Neural cell (in vitro differentiated cells): ENCODE measurements around the gene RAB34. TPM values are rescaled to one million over a fixed set of nuclear protein-coding genes. Genes with fewer than 3 reads are reported as not detected.

ENCODE experiments used
- H2AFZ ChIP-seq: fragments of 200-600, 300-800 bp; sonication (generic), shearing (Covaris generic); 2 replicates; pipeline ENCODE4 v1.6.0; 2014; ENCODE audit warnings: low read depth, mild to moderate bottlenecking, antibody characterized with exemption, low read length, moderate library complexity
- H3F3A ChIP-seq: fragments of 200-600 bp; shearing (Covaris generic); 2 replicates; pipeline ENCODE4 v1.6.1; 2016; ENCODE audit warnings: mild to moderate bottlenecking, moderate library complexity, mixed read lengths, antibody characterized with exemption, low read length; ENCODE audit not compliant: insufficient read depth, poor library complexity, severe bottlenecking
- H3K27ac ChIP-seq: fragments of 200-600, 300-800 bp; sonication (generic), shearing (Covaris generic); 2 replicates; pipeline ENCODE4 v1.5.1; 2014; ENCODE audit warnings: mild to moderate bottlenecking, low read length, moderate library complexity
- H3K27me3 ChIP-seq: fragments of 300-800, 200-600 bp; sonication (generic), shearing (Covaris generic); 2 replicates; pipeline ENCODE4 v1.6.0; 2014; ENCODE audit warnings: mild to moderate bottlenecking, low read depth, low read length, moderate library complexity; ENCODE audit not compliant: insufficient read depth
- H3K36me3 ChIP-seq: fragments of 300-800, 200-600 bp; sonication (generic), shearing (Covaris generic); 2 replicates; pipeline ENCODE4 v1.5.1; 2014; ENCODE audit warnings: mild to moderate bottlenecking, antibody characterized with exemption, low read length, moderate library complexity; ENCODE audit not compliant: insufficient read depth
- H3K4me2 ChIP-seq: fragments of 300-800, 200-600 bp; sonication (generic), shearing (Covaris generic); 2 replicates; pipeline ENCODE4 v1.6.0; 2014; ENCODE audit warnings: mild to moderate bottlenecking, low read length
- H3K4me3 ChIP-seq: fragments of 300-800, 200-600 bp; sonication (generic), shearing (Covaris generic); 2 replicates; pipeline ENCODE4 v1.5.1; 2014; ENCODE audit warnings: mild to moderate bottlenecking, low read length, moderate library complexity
- H3K79me2 ChIP-seq: fragments of 200-600 bp; shearing (Covaris generic); replicated peaks from 2 replicates; pipeline ENCODE4 v1.6.0; 2014; ENCODE audit warnings: mild to moderate bottlenecking, low read length, moderate library complexity; ENCODE audit not compliant: insufficient read depth
- H3K9ac ChIP-seq: fragments of 300-800, 200-600 bp; sonication (generic), shearing (Covaris generic); 2 replicates; pipeline ENCODE4 v1.6.1; 2016; ENCODE audit warnings: mild to moderate bottlenecking, low read length, mixed read lengths
- H3K9me2 ChIP-seq: fragments of 200-600 bp; shearing (Covaris generic); 2 replicates; pipeline ENCODE4 v1.6.1; 2016; ENCODE audit warnings: mild to moderate bottlenecking, low read length, mixed read lengths; ENCODE audit not compliant: insufficient read depth
- H3K9me3 ChIP-seq: fragments of 200-600, 300-800 bp; sonication (generic), shearing (Covaris generic); 2 replicates; pipeline ENCODE4 v1.6.1; 2016; ENCODE audit warnings: mild to moderate bottlenecking, mixed run types, low read length, moderate library complexity, mixed read lengths
- H4K20me1 ChIP-seq: fragments of 200-600 bp; shearing (Covaris generic); 2 replicates; pipeline ENCODE4 v1.6.1; 2016; ENCODE audit warnings: mild to moderate bottlenecking, mixed run types; ENCODE audit not compliant: insufficient read depth
- CTCF ChIP-seq: fragments of 450-650 bp; IDR thresholded peaks from 2 replicates; pipeline ENCODE4 v1.5.1; 2014; ENCODE audit warnings: antibody characterized with exemption, mild to moderate bottlenecking, moderate library complexity; ENCODE audit not compliant: poor library complexity, severe bottlenecking
- EP300 ChIP-seq: fragments of 450-650 bp; conservative IDR thresholded peaks from 2 replicates; pipeline ENCODE4 v1.6.1; 2014; ENCODE audit warnings: antibody characterized with exemption, mild to moderate bottlenecking, moderate library complexity; ENCODE audit not compliant: poor library complexity, severe bottlenecking
- EZH2 ChIP-seq: fragments of 200-600, 300-800 bp; shearing (Covaris generic), sonication (generic); IDR thresholded peaks from 2 replicates; pipeline ENCODE4 v1.6.1; 2014; ENCODE audit warnings: antibody characterized with exemption, low read length, borderline replicate concordance, mild to moderate bottlenecking; ENCODE audit not compliant: insufficient read depth, poor library complexity, severe bottlenecking
- MXI1 ChIP-seq: fragments of 450-650 bp; conservative IDR thresholded peaks from 2 replicates; pipeline ENCODE4 v1.6.1; 2014; ENCODE audit warnings: antibody characterized with exemption, mild to moderate bottlenecking; ENCODE audit not compliant: poor library complexity, severe bottlenecking
- POLR2AphosphoS5 ChIP-seq: IDR thresholded peaks from 2 replicates; pipeline ENCODE4 v1.6.1; 2012
- RAD21 ChIP-seq: fragments of 450-650 bp; conservative IDR thresholded peaks from 2 replicates; pipeline ENCODE4 v1.6.1; 2014; ENCODE audit warnings: antibody characterized with exemption, mild to moderate bottlenecking, moderate library complexity
- REST ChIP-seq: IDR thresholded peaks from 2 replicates; pipeline ENCODE4 v1.6.1; 2012; ENCODE audit warnings: borderline replicate concordance
- SMC3 ChIP-seq: fragments of 450-650 bp; conservative IDR thresholded peaks from 2 replicates; pipeline ENCODE4 v1.6.1; 2014; ENCODE audit warnings: antibody characterized with exemption, mild to moderate bottlenecking, moderate library complexity; ENCODE audit not compliant: poor library complexity
- TAF1 ChIP-seq: IDR thresholded peaks from 2 replicates; pipeline ENCODE4 v1.6.1; 2012; ENCODE audit warnings: low read depth
- polyA plus RNA-seq: library from polyadenylated mRNA; depleted of rRNA; stranded (reverse); fragments of >200 nt; gene quantifications from 2 replicates; pipeline ENCODE4 v1.2.3, GENCODE V29; 2014

Gene RAB34
- polyA plus RNA-seq, 1 donor from 2014 or later = 9.3 TPM

GRCh38 chr17:28710861-28711722 lies 6.6 kb downstream of the RAB34 start:
- Histone ChIP-seq H3K27ac (peak overlapping the region; percentile 76), H3K9me3 (no peaks in the 10 kb centered on the region), H3K9me2 (no peaks in the 10 kb centered on the region), H4K20me1 (no peaks in the 10 kb centered on the region), H2AFZ (peak overlapping the region; percentile 69), H3K4me3 (peak overlapping the region; percentile 88), H3K79me2 (no peaks in the 10 kb centered on the region), H3K36me3 (no peaks in the 10 kb centered on the region), H3K27me3 (peaks cover 3% of the 10 kb centered on the region), H3K9ac (peak overlapping the region; percentile 84), H3K4me2 (peak overlapping the region; percentile 59), H3F3A (peaks cover 3% of the 10 kb centered on the region)
- TF ChIP-seq POLR2AphosphoS5 = peak; percentile 85
- TF ChIP-seq RAD21 = no peak
- TF ChIP-seq TAF1 = peak; percentile 50
- TF ChIP-seq EZH2 = no peak
- TF ChIP-seq SMC3 = no peak
- TF ChIP-seq MXI1 = peak; percentile 67
- no peak for TF ChIP-seq EP300
- TF ChIP-seq CTCF = no peak
- TF ChIP-seq REST = peak; percentile 63

- Histone ChIP-seq H3K4me3 (no peak overlapping the region), H3K4me2 (no peak overlapping the region), H3K27me3 (no peaks in the 10 kb centered on the region), H3K36me3 (no peaks in the 10 kb centered on the region), H3K9me2 (no peaks in the 10 kb centered on the region), H3K27ac (no peak overlapping the region), H3K9ac (no peak overlapping the region), H4K20me1 (no peaks in the 10 kb centered on the region), H3F3A (peaks cover 3% of the 10 kb centered on the region), H3K9me3 (no peaks in the 10 kb centered on the region), H2AFZ (no peak overlapping the region), H3K79me2 (no peaks in the 10 kb centered on the region)
- no peak for TF ChIP-seq EZH2
- no peak for TF ChIP-seq EP300
These were observed 10.3 kb downstream of the RAB34 start for GRCh38 chr17:28707339-28707720.
